Measurements from ENCODE around the gene SRCAP.

SRCAP gene
- 16.3 to 26.0 (median 19.0) reads per million in 4 experiments for total RNA-seq

DNA sequence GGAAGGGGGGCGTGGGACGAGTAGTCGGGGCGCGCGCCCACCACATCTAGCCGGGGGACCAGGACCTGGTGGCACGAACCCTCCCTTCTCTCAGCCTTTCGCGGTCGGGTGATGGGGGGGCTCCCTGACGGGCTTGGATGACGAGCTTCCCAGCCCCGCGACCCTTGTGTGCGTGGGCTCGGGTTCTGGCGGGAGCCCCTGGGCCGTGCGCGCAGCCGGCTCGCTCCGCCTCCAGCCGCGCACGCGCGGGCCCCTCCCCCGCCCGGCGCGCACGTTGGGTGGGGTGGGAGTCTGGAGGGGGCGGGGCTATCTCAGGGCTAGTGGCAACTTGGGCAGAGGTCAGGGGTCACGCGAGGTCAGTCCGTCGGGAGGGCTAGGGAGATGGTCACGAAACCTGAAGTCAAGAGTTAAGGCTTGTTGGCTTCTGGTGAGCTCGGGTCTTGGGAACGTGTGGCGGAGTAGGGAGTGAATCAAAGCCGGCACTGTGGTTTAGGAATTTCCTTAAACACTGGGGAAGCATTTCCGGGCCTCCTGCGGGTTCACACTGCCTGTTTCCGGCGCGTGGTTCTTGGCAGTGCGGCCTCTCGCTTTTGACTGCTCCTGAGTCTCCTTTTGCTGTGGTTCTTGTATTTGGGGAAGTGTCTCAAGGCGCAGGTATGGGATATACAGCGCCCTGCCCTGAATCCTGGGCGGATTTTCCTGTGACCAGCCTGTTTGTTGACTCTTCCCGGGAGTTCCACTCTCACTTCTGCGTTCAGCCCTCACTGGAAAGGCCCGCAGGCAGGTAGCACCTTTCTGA, at the start of gene SRCAP:
SRCAP (plus strand) TSS at position 356 of the 799 bp plus-strand sequence. CDS start 1,654 bp downstream, outside the sequence.
- peak; percentile 77 for DNase-seq

DNA sequence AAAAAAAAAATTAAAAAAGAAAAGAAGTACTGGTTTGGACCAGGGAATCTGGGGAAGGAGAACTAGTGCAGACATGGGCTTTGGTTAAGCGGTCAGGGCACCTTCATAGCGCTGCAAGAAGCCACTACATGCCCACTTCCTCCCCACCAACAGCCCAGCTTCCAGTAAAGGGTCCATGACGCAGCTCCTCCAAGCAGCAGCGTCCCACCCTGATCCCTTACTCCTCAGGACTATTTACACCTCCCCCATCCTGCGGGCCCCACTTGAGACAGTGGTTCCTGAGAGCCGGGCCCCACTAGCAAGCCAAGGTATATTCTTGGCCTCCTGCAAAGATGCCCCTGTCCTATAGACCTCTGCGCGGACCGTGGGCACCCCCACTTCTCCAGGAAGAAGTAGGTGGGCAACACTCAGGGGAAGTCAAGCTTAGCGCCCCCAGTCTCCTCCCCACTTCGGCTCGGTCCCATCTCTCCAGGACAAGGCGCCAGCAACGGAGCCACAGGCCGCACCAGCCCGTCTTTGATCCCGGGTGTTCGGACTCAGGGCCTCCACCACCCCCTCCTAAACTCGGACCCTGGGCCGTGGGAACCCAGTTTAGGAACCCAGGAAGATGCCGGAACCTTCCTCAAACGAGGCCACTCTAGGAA, 49.1 kb upstream of the SRCAP start:
- no peak for DNase-seq

DNA sequence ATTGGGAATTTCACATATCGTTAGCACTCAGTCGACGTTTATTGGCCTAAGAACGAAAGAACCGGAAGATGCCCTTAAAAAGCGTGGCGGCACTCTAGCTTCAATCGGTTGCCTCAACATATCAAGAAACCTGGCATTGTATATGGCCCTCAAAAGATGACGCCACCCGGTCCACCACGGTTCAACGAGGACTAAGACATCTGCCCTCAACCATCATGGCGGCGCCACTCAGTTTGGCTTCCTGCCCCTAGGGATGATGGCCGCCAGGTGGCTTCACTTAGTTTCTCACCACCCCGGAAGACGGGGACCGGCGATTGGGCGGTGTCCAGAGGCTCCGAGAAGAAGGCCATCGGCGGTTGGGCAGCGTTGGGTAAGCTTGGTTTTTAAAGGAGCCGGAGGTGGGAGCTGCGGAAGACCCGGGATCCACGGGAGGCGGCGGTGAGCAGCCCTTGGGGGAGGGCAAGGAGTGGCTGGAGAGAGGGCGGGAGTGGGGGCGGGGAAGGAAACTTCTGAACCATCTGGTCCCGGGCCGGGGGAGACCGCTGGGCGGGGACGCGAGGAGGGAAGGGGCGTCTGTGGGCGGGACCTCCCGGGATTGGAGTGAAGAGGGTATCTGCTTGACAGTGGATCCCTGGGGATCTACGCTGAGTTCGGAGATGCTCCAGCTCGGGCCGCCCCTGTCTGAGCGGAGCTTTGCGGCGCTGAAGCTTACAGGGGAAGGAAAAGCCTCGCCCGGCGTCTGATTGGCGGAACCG, 48.4 kb upstream of the SRCAP start, which contains the start of gene PRR14:
PRR14 (plus strand) TSS at position 592 of the 755 bp plus-strand sequence. CDS start 686 bp downstream, outside the sequence.
- peak; percentile 95 for DNase-seq

DNA sequence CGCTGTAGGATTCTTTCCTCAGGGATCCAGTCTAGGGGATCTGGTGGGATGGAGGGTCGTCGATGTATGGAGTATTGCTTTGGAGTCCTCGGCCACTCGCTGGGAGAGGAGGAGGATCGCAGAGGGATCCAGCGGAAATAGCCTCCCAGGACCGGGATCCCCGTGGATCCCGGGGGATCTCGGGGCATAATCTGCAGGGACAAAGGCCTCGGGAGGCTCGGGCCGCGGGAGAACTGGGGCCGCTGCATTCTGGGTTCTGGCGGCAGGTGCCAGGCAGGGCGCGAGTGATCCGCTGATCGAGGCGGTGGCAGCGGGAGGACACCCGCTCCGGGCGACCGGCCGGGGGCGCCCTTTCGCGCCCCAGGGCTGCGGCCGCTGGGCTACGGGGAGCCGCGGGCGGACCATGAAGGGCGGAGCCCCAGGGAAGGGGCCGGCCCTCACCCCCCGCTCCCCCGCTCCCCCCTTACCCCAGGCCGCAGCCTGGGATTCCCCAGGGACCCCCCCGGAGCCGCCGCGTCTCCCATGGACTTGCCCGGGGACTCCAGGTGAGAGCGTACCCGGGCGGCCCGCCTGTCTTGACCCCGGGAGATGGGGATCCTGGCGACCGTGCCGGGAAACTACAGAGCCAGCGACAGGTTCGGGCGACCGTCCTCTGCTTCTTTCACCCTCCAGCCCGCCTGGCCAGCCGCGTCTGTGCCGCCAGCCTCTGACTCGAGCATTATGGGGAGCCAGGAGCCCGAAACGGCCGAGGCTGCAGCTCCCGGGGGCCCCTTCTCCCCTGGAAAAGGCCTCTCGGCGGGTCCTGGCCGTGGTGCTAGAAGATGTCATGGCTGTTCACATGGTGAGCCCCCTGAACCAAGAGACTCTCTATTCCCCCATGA, 47.6 kb upstream of the SRCAP start:
- peak; percentile 70 for DNase-seq

DNA sequence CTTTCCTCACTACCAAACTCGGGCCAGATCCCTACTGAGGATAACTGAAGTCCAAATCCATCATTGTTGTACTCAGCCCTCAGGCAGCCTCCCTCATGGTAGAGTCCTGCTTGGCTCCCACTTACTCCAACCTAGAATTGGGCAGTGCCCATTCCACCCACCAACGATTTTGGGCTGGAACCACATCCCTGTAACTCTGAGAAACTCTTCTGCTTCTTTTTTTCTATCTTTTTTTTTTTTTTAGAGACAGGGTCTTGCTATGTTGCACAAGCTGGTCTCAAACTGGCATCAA, 47.0 kb upstream of the SRCAP start:
- DNase-seq, result no peak

DNA sequence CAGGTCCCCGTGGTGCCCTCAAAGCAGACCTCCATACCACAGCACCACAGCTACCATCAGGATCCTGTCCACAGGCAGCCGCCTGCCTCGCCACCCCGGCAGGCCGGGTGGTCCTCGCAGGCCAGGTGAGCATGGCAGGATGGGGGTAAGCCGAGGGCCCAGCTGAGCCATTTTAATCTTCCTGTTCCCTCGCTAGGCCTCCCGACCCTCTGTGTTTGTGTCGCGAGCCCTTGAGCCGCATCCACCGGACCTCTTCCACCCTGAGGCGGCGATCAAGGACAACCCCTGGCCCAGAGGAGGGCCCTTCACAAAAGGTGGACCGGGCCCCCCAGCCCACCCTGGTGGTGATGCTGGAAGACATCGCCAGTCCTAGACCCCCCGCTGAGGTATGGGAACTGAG, 46.3 kb upstream of the SRCAP start:
- DNase-seq, result no peak

DNA sequence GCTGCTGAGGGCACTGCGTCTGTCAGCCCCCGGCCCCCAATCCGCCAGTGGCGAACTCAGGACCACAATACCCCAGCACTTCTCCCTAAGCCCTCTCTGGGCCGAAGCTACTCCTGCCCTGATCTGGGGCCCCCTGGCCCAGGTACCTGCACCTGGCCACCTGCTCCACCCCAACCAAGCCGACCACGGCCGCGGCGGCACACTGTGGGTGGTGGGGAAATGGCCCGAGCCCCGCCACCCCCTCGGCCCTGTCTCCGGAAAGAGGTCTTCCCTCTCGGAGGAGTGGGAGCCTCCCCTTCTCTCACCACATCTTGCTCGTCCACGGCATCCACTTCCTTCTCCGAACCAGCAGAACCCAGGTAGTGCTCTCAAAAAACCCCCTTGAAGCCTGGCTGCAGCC, 44.1 kb upstream of the SRCAP start:
- DNase-seq, result no peak

DNA sequence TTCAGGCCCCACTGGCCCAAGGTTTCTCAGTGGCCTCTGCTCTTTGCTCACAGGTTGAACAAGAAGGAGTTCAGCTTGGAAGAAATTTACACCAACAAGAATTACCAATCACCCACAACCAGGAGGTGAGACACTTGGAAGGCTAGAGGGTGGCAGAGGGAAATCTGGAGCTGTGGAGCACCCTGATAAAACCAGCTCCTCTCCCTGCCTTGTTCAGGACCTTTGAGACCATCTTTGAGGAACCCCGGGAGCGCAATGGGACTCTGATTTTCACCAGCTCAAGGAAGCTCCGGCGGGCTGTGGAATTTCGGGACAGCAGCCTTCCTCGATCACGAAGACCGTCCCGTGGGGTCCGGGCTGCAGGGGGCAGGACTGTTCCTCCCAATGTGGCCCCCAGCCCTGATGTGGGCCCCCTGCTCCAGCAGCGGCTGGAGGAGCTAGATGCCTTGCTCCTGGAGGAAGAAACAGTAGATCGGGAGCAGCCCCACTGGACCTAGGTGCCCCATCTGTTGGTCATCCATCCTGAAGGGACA, 43.1 kb upstream of the SRCAP start:
- DNase-seq, result no peak

DNA sequence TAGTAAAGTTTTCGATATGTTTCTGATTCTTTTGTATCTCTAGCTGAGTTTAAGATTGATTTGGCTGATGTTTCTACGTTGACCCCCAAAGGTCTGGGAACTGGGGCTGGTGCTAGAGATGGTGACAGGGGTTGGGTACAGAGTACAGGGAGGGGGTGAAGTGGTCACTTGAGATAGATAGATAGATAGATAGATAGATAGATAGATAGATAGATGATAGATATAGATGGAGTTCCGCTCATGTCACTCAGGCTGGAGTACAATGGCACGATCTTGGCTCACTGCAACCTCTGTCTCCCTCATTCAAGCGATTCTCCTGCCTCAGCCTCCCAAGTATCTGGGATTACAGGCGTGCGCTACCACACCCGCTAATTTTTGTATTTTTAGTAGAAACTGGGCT, 42.6 kb upstream of the SRCAP start:
- no peak for DNase-seq

DNA sequence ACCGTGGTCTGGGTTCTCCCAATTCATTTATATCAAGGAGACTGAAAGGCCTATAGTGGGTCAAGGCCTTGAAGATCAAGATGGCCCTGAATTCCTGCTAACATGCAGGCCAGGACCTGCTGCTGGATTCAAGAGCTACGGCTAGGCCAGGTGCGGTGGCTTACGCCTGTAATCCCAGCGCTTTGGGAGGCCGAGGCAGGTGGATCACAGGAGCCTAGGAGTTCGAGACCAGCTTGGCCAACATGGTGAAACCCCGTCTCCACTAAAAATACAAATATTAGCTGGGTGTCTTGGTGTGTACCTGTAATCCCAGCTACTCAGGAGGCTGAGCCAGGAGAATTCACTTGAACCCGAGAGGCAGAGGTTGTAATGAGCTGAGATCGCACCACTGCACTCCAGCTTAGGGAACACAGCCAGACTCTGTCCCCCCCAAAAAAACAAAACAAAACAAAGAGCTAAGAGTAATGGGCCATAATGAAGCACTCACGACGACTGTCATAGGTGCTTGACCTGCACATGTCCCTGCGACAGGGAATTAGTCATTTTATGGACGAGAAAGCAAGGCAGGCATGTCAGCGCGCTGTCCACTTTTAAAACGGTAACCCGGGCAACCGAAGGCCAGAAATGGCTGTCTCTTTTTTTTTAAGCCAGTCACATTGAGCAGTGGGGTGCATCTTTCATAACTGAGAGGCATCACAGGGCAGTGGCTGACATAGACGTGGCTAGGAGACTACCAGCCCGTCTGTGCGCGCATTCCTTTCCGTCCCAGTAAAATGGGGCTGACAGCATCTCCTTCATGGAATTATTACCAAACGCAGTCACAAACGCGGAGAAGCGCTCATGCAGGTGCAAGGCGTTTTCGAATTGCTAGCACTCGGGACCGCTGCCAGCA, 41.8 kb upstream of the SRCAP start:
- no peak for DNase-seq

DNA sequence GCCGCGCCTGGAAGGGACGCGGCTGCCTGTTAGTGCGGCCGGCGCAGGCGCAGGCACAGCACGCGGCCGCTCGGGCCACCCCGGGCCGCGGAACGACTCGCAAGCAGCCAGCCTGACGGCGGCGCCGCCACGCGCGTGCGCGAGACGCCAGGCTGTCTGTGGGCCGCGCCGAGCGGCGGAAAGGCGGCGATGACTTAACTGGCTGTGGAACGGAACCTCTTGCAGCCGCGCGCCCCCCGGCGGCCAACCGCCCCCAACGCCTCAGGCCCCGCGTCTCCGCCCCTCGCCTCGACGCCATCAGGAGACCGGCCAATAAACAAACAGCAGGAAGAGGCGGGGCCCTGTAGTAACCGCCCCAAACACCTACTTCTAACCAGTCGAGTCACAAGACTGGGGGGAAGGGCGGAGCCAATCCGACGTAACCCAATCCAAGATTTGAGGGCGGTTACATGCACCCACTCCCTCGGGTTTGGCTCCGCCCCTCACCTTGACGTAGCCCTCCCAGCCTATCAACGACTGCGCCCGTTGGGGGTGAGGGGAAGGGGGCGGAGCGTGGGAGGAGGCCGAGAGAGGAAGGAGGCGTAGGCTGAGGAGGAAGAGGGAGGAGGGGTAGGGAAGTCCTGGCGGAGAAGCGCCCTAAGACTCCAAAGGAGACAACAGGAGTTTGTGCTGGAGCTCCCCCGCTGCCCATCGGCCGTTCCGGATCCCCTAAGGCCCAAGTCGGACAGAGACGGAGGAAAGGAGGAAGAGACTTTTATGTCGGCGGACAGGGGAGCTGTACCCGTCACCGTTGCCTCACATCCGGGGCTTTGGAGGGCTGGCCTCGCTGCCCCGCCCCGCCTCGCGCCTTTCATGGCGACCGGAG, 40.9 kb upstream of the SRCAP start, which contains the start of gene FBRS:
FBRS (plus strand) TSS at position 566 of the 865 bp plus-strand sequence. CDS start 1,088 bp downstream, outside the sequence.
- DNase-seq, result peak; percentile 99

DNA sequence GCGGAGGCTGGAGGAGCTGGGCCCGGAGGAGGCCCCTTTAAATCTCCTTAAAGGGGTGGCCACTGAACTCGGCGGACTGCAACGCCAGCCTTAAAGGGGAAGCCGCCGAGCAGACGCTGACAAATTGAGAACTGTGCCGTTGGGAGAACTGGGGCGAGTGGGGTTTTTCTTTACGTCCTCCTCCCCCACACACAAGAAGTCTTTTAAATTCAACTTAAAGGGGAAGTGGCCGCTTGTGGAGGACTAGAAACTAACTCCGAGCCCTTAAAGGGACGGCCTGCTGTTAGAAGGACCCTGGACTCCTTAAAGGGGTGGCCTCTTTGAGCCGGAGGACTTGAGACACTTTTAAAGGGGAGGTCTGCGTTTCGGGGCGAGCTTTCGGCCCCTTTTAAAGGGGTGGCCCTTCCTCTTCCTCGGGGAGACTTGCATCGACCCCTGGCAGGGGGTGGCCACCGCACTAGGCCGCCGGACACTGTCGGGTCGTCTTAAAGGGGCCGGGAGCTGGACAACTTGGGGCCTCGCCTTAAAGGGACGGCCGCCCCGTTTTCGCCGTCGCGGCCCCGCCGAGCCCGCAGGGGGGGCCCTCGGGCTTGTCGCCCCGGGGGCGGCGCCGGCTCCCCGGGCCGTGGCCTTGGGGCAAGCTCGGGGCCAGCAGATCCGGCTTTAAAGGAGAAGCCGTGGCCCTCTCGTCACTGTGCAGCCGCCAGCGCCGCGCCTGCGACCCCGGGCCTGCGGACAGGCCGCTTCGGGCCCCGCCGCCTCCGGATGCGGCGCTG, 40.1 kb upstream of the SRCAP start:
- DNase-seq, result no peak

DNA sequence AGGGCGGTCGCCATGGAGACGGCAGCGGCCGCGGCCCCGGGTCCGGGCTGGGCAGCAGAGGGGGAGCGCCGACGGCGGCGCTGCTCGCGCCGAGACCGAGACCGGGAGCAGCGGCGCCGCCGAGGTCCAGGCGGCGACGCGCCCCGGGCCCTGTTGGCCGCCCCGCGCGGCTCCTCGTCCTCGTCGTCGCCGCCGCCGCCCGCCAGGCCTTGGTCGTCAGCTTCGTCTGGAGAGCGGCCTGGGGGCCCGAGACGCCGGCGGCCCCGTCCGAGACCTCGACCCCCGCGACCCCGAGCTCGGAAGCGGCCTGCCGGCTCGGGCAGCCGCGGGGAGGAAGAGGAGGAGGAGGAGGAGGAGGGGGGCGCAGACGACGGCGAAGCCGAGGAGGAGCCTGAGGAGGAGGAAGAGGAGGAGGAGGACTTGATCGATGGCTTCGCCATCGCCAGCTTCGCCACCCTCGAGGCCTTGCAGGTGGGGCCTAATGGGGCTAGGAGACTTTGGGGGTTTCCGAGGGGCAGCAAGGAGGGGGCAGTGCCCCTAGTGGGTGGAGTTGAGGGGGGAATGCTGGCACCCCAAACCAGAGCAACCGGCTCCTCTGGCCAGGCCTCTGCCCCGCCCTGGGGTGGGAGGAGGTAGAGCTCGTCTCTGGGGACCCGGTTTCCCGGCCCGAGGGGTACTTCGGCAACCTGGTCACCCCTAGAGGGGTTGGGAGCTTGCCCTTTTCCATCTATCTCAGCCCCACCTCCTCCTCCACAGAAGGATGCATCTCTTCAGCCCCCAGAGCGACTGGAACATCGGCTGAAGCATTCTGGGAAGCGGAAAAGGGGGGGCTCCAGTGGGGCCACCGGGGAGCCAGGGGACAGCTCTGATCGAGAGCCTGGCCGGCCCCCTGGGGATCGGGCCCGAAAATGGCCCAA, 39.2 kb upstream of the SRCAP start:
- DNase-seq, result peak; percentile 50

DNA sequence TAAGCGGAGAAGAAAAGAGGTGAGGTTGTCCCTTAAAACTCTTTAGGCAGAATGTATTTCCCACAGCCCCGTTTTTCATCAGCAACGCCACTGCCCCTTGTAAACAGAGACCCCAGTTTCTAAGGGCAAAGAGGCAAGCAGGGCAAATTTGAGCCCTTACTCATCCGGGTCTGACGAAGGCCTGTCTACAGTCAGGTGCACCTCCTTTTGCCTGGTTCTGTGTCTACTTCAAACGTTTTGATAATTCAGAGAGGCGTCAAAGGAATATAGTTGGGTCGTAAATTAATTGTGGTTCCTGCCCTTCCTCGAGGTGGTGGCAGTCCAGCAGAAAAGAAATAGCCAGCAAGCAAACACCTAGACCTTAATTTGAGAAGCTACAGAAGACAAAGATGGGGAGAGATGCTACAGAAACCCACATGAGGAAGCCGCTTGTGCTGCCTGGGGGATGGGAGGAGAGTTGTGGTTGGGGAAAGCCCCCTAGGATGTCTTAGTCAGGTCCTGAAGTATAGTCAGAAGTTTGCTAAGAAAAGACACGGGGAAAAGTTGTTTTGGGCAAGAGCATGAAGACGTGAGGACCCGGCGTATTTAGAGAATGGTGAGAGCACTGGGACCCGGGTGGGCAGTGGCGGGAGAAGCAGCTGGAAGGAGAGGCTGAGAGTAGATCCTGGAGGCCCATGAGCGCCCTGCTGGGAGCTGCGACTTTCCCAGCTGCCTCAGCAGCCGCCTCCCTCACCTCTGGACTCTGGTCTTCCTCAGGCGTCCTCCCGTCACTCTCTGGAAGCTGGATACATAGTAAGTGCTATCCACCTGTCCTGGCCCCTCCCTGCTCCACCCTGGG, 38.3 kb upstream of the SRCAP start:
- peak; percentile 64 for DNase-seq

DNA sequence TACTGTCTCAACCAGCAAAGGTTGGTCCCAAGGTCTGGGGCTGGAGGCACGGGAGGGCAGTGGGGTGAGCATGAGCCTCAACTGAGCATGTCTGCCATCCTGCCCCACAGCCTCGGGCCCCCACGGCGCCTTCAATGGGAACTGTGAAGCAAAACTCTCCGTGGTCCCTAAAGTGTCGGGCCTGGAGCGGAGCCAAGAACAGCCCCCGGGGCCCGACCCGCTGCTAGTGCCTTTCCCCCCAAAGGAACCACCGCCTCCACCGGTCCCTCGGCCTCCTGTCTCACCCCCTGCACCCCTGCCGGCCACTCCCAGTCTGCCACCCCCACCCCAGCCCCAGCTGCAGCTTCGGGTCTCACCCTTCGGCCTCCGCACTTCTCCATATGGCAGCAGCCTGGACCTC, 36.5 kb upstream of the SRCAP start:
- DNase-seq, result no peak

DNA sequence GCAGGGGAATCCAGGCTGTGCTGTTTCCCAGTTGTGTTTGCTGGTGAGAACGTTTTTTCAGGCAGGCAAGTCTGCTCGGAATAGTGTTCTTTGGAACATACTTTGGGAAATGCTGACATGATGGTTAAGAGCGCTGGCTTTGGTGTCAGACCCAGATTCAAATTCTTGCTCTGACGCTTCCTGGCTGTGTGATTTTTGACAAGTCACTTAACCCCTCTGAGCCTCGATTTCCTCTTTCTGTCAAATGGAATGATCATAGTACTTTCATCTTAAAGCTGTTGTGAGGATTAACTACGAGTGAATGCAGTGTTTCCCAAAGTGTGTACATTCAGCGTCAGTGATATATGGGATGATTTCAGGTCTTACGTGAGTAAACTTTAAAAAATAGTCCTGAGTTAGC, 35.9 kb upstream of the SRCAP start:
- no peak for DNase-seq

DNA sequence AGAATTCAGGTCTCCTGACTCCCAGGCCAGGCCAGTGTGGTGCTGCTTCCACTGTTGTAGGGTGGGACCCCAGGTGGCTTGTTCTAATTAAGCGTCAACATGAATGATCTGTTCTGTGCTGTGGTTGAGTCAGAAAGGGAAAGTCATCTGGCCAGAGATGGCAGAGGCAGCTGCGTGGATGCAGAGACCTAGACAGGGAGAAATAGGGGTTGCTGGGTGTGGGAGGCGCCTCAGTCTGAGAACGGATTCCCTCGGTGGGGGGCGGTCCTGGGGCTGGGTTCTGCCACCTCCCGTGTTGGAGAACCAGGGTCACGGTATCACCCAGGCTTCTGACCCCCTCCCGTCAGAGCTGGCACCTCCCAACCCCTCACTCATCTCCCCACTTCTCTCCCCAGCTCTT, 35.2 kb upstream of the SRCAP start:
- no peak for DNase-seq
